GM19023 (cell line): ENCODE data around the gene C1QB.
"Not testable (repeated sequence)": the region's sequence is repeated elsewhere in the genome, so short reads cannot be mapped to it uniquely, and the experiment has no call there.

ENCODE experiments used
- ATAC-seq: cut with Tn5 transposase; IDR thresholded peaks from one replicate; pipeline ENCODE4 v1.9.1; 2021; ENCODE audit warnings: mild to moderate bottlenecking, moderate library complexity; ENCODE audit not compliant: unreplicated experiment

C1QB gene

DNA sequence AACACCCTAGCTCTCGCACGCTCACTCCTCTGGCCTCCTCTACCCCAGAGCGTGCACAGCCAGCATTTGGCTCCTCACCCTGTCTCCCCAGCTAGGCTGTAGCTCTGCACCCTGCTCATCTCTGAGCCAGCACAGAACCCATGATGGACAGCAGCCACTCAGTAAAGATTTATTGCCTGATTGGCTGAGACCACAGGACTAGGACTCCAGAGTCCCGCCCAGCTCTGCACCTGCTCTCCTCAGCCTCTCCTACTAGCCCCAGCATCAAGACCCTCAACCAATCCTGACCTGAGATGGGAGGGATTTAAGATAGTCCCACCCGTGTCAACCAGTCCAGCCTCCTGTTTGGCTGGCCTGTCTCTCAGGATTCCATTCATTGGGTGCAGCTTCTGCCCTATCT, 9.3 kb downstream of the C1QB start:
- no peak for ATAC-seq

DNA sequence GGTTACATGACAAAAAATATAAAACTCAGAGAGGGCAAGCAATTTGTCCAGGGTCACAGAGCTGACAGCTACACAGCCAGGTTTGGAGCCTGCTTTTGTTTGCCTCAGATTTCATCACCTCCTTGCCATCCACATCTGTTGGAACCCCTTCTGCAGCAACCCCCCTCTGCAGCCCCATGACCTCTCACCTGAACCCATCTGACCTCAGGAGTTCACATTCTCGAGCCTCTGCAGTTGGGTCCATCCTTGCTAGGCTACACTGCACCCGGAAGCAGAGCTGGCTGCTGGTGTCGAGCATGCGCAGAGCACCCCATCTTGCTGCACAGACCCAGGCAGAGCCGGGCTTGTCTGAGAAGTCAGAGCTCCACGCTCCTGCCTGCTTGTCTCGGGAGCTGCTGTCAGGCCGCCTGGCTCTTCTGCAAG, 10.0 kb downstream of the C1QB start:
- ATAC-seq = no peak

DNA sequence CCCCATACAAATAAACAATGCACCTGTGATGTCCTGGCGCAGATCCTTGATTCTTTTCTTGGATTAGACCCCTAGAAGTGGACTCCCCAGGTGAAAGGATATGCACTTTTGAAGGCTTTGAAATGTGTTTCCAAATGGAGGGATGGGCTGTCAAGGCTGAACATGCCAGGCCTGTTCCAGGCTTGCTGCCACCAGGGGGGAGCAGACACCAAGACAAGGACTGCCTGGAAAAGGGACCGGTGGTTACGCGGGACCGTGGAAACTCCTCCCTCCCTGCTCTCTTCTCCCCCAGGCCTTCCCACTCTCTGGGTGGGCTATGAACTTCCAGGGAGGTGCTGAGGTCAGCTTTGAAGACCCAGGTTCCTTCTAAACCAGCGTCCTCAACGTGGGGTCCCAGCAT, 12.7 kb downstream of the C1QB start:
- ATAC-seq = no peak

DNA sequence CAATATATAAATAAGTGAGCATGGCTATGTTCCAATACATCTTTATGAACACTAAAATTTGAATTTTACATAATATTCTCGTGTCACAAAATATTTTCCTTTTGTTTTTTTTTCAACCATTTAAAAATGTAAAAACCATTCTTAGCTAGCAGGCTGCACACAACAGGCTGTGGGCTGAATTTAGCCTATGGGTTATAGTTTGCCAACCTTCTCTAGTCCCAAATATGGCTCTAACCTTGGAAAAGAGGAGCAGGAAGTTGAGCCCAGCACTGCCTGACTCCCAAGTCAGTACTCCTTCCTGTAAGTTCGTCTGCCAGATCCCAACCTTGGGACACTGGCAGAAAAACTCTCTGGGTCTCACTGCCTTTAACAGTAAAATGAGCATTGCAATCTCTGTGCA, 13.4 kb downstream of the C1QB start:
- ATAC-seq = no peak

DNA sequence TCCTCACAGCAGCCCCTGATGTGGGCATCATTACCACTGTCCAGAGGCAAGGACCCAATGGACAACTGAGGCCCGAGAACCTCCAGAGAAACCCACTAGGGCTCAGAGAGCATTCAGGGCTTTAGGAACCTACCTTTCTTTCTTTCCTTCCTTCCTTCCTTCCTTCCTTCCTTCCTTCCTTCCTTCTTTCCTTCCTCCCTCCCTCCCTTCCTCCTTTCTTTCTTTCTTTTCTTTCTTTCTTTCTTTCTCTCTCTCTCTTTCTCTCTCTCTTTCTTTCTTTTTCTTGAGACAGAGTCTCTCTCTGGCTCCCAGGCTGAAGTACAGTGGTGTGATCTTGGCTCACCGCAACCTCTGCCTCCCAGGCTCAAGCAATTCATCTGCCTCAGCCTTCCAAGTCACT, 15.8 kb downstream of the C1QB start:
- ATAC-seq = not testable (repeated sequence)

DNA sequence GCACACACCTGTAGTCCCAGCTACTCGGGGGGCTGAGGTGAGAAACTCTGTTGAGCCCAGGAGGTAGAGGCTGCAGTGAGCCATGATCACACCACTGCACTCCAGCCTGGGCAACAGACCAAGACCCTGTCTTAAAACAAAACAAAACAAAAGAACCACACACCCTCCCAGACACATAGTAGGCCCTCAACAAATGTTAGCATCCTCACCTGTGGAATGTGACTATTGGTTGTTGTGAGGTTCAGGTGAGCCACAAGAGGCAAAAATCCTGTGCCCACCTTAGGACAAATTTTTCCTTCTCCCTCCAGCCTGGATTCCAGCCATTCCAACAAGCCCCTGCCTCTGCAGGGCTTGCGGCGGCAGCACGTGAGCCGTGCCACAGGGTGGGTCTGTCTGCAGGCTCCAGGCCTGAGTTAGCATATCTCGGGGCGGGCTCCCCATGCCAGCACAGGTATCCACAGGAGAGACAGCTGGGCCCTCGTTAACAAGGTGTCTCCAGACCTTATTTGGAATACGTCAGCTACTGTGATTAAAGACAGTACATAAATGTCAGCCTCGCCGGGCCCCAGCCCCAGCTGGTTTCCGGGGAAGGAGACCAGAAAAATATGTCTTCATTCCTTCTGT, 17.4 kb downstream of the C1QB start:
- ATAC-seq = no peak

DNA sequence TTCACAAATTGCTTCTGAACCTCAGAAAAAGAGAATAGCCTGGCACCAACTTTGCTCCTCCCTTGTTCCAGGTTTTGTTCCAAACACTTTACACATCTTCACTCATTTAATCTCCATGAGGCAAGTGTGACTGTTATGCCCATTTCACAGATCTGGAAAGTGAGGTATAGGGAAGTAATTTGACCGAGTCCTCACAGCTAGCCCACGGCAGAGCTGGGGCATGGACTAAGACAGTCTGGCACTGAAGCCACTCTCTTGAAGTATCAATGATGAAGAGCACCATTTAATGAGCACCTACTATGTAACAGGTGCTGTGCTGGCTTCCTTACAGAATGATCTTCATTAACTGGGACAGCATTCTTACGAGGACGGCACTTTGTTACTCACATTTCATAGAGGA, 19.0 kb downstream of the C1QB start:
- ATAC-seq = no peak

DNA sequence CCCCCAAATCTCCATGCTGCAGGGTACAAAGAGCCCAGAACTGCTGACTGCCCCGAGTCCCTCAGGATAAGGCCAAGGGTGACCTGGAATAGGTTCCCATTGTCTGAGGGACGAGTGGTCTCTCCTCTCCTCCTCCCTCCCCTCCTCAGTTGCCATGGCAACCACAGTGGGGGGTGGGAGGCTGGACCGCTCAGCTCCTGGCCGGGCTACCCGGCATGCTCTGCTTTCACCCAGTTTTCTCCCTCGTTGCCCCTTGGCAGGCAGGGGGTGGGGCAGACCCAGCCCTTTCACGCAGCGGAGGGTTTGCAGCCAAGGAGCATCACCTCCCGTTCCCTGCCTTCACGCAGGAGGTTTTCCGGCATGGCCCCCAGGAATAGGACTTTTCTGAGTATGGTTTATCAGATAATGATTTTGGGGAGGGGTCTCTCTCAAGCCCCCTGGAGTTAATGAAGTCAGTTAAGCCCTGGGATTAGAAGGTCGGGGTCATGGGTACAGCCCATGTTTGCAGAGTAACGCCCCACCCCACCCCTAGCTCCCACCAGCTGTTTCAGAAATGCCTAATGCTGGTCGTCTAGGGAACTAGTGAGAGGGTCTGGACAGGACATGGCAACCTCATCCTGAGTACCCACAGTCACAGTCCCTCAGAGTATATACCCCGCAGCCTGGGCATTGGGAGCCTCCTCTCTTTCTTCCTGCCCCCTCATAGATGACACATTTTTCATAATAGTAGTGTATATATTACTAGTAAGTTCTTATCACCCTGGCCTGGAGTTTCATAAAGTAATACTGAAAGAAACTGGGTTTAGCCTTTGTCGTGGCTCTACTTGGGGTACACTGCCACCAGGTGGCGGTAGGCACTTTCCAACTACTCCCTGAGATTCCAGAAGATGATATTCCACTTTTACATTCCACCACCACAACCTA, 20.7 kb downstream of the C1QB start:
- ATAC-seq = no peak

DNA sequence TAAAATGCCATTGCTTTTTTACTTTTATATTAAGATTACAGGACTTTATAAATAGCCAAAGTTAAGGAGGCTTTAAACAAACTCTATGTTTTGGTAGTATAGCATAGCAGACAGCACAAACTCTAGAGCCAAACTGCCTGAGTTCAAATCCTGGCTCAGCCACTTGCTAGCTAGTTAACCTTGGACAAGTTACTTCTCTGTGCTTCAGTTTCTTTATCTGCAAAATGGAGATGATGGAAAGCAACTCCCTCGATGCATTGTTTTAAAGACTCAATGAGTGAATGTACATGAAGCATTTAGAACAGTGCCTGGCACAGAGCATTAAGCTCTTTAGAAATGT, 21.3 kb downstream of the C1QB start:
- no peak for ATAC-seq

DNA sequence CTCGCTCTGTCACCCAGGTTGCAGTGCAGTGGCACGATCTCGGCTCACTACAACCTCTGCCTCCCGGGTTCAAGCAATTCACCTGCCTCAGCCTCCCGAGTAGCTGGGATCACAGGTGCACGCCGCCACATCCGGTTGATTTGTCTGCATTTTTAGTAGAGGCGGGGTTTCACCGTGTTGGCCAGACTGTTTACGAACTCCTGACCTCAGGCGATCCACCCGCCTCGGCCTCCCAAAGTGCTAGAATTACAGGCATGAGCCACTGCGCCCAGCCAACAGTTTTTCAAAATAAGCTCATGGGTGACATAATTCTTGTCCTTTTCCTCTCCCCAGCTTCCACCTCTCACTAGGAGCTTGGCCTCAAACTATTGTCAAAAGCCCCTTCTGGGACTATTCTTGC, 23.1 kb downstream of the C1QB start:
- not testable (repeated sequence) for ATAC-seq

DNA sequence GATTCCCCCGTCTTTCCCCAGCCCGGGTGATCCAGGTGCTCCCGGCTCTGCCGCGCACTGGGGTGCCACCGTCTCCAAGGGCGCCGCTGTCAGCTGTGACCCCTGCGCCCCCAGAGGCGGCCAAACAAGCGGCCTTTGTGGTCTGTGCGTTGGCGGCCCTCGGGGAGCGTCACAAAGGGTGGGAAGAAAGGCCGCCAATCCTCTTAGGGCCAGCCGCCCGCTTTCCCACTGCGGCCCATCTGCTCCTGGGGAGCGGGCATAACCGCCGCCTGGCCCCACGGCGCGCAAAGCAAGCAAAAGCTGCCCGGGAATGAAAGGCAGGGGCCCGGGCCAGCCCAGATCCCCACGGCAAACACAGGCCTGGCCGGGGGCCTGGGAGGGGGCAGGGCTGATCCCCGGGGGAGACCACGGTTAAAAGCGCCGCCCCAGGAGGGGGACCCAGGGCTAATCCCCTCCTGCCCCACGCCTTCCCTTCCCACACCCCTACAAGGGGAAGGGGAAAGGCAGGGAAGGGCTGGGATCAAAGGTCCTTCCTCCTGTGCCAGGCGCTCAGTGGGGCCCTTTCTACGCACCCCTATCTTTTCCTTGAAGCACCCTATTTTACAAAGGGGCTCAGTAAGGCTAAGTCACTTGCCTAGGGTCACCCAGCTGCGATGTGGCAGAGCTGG, 24.0 kb downstream of the C1QB start:
- ATAC-seq = no peak

DNA sequence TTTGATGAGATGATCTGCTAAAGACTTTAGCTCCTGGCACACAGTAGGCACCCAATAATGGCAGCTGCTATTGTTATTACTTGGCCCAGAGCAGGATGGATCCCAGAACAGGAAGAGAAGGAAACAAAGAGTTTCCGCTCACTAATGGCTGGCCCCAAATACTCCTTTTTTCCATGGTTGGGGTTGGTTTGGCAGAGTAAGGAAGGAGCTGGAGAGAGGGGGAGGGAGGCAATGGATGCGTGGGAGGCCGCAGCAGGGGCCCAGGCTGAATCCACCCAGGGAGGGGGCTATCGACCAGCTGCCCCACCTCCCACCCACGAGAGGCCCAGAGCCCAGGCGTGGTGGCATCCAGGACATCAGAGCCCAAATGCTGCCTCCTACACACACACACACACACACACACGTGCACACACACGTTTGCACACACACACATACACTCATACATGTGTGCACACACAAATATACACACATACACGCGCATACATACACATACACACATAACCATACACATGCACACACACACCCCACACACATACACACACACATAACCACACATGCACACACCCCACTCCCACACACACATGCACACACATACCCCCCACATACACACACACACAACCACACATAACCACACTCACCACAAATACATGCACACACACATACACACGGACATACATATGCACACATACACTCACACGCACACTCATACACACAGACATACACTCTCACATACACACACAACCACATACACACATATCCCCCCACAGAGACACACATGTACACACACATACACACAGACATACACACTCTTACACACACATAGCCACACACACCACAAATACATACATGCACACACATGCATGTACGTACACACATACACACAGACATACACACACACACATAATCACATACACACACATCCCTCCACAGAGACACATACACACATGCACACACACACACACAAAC, 25.2 kb downstream of the C1QB start:
- ATAC-seq = no peak

DNA sequence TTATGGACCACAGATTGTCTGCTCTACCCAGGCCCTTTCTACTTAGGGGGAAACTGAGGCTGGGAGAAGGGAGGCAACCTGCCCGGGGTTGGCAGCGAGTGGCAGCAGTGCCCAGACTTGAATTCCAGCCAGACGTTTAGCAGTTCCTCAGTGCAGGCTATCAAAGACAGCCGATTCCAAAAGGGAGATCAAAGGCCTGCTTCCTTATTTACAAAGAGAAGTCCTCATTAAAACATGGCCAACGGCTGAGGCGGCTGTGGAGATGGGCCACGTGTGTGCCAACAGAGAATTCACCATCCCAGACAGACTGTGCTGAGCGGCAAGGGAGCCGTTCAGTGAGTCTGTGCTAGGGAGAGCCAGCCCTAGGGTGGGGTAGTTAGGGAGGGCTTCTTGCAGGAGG, 27.7 kb downstream of the C1QB start:
- ATAC-seq = no peak

DNA sequence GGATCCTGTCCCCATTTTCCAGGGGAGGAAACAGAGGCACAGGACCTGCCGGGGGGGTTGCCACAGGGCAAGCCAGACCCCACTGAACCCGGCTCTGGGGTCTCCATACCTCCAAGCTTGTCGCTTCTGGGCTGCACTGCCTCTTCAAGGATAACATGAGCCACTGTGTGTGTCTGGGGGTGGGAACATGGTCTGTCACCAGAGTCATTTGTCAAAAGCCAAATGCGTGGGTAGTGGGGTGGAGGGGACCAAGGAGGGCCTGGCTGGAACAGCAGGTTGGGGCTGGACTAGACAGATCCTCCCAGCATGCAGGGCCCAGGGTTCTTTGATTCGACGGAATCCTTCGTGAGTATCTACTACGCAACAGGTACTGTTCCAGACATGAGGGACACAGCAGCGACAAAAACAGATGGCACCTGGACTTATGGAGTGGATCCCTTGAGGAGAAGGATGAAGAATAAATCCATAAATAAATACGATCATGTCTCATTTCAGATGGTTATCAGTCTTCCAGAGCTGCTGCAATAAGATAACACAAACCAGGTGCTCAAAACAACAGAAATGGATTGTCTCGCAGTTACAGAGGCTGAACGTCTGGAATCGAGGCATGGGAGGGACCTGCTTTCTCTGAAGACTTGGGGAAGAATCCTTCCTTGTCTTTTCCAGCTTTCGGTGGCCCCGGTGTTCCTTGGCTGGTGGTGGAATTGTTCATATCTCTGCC, 28.7 kb downstream of the C1QB start:
- no peak for ATAC-seq

DNA sequence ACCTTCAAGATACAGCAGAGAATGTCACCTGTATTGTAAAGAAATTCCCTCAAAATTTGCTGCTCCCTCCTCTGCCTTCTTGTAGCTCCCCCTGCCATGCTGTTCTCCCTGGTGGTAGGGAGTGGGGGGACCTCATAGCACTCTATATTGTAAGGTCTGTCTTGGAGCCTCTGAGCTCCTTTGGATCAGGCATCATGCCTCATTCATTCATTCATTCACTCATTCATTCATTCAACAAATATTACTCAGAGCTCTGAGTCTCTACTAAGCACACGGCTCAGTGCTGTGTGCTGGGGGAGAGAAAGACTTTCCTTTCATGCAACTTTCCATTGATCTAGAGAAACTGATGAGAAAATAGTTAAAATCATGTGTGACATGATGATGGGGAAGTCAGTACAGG, 30.5 kb downstream of the C1QB start:
- no peak for ATAC-seq

DNA sequence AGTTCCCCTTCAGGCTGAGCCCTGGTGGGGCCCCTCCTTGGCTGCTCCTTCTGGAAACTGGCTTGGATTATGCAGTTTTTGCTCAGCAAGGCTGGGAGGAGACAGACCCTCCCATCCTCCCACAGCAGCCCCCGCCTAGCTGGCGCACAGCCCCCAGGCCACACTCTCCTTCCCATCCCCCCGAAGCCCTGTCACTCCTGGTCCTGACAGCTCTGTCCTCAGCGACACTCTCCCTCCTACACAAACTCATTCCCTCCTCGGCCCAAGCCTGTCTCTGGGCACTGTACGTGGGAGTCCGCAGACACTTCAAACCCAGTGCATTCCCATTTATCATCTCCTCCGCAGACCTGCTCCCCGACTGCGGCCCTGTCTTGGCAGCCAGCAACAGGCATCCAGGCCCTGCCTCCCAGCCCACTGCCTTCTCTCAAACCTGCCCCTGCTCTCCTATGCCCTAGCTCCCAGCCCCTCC, 32.6 kb downstream of the C1QB start:
- no peak for ATAC-seq

DNA sequence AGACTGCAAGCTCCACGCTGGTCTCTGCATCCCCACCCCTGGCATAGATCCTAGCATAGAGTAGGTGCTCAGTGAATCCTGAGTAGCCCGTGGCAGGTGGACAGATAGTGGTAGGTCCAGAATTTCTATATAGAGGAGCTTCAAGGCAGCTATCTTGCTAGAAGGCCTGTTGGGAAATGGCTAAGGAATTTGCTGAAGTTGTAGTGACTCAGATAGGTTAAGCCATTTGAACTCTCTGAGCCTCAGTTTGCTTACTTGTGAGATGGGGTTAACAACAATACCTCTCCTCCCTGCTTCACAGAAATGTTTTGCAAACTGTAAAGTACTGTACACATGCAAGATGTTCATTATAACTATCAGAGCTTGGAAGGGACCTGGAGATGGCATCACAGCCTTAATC, 34.2 kb downstream of the C1QB start:
- no peak for ATAC-seq

DNA sequence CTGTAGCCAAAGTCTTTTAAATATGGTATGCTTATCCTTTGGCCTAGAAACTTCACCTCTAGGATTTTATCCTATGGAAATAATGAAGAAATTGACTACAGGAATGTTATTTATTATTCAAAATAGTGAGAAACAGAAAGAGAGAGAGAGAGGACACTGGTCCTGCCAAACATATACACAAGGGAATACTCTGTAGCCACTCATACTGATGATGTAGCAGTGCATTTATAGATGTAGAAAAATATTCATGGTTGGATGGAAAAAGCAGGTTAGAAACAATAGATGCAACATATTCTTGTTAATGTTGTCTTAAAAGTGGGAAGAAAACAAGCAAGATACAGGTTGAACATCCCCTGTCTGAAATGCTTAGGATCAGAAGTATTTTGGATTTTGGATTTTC, 35.4 kb downstream of the C1QB start:
- no peak for ATAC-seq

DNA sequence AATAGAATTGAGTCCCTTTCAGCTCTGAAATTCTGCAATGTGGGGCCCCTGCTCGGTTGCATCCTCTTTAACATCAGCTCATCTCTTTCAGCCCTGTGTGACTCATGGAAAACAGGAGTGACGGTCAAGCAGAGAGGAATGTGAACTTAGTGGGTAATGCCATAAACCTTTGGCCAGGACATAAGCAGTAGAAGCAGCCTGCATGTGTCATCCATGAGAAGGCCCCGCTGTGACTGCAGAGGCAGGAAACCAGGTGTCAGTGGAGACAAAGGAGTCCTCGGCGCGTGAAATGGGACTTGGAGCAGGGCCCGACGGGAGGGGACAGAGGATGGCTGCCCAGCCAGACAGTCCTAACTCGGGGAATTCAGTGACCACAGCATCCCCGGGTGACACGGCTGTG, 36.5 kb downstream of the C1QB start:
- no peak for ATAC-seq
